ENCODE data around the gene SCOC. TPM values are rescaled to one million over a fixed set of nuclear protein-coding genes. Genes with fewer than 3 reads are reported as not detected.

SCOC gene
- total and polyA plus RNA-seq, 10 of the 15 experiments (the other 5 are each of a cell fraction or from before 2014, with no cell fraction given): 28.2 to 154 (median 54.0) TPM

DNA sequence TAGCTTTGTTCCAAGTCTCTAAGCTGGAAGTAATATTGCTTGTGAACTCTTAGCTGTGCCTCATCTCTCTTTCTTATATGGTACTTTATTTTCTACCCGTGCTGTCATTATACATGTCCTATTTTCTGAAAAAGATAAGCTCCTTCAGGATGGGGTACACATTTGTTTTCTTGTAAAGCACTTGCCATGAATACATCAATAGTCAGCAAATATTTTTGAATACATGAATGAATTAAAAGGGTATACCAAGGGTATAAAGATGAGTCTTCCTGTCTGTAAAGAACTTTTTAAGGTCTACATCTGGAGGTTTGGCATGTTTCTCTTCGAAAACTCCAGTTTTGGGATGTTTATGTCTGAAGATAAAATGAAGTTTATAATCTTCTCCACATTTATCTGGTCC, 26.7 kb downstream of the SCOC start:
- TF ChIP-seq HDAC2 (IDR thresholded peaks at IDR 0.05): no peak
- TF ChIP-seq, protein P1, sequence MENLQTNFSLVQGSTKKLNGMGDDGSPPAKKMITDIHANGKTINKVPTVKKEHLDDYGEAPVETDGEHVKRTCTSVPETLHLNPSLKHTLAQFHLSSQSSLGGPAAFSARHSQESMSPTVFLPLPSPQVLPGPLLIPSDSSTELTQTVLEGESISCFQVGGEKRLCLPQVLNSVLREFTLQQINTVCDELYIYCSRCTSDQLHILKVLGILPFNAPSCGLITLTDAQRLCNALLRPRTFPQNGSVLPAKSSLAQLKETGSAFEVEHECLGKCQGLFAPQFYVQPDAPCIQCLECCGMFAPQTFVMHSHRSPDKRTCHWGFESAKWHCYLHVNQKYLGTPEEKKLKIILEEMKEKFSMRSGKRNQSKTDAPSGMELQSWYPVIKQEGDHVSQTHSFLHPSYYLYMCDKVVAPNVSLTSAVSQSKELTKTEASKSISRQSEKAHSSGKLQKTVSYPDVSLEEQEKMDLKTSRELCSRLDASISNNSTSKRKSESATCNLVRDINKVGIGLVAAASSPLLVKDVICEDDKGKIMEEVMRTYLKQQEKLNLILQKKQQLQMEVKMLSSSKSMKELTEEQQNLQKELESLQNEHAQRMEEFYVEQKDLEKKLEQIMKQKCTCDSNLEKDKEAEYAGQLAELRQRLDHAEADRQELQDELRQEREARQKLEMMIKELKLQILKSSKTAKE (IDR thresholded peaks at IDR 0.05; ENCODE audit: low read depth, poor library complexity, severe bottlenecking): no peak
- TF ChIP-seq MTA2 (IDR thresholded peaks at IDR 0.05; ENCODE audit: low read depth): no peak
- no peak for TF ChIP-seq YY1 (IDR thresholded peaks at IDR 0.05; ENCODE audit: low read depth, low read length)
- no peak for TF ChIP-seq CBX5 (IDR thresholded peaks at IDR 0.05; ENCODE audit: low read depth)
- no peak for TF ChIP-seq DPF2 (IDR thresholded peaks at IDR 0.05)
- no peak for TF ChIP-seq EZH2 (IDR thresholded peaks at IDR 0.05; ENCODE audit: borderline replicate concordance, control insufficient read depth, low read depth, low read length)
- TF ChIP-seq TCF12 (IDR thresholded peaks at IDR 0.05; ENCODE audit: low read depth, low read length): no peak
- TF ChIP-seq KLF5 (IDR thresholded peaks at IDR 0.05; ENCODE audit: partially characterized antibody): no peak
- TF ChIP-seq, protein P2, sequence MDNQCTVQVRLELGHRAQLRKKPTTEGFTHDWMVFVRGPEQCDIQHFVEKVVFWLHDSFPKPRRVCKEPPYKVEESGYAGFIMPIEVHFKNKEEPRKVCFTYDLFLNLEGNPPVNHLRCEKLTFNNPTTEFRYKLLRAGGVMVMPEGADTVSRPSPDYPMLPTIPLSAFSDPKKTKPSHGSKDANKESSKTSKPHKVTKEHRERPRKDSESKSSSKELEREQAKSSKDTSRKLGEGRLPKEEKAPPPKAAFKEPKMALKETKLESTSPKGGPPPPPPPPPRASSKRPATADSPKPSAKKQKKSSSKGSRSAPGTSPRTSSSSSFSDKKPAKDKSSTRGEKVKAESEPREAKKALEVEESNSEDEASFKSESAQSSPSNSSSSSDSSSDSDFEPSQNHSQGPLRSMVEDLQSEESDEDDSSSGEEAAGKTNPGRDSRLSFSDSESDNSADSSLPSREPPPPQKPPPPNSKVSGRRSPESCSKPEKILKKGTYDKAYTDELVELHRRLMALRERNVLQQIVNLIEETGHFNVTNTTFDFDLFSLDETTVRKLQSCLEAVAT (IDR thresholded peaks at IDR 0.05): no peak
- no peak for TF ChIP-seq POLR2A (IDR thresholded peaks at IDR 0.05; ENCODE audit: low read depth, low read length)
- no peak for TF ChIP-seq SMARCA5 (IDR thresholded peaks at IDR 0.05)
- TF ChIP-seq HDGF (IDR thresholded peaks at IDR 0.05): no peak
- no peak for TF ChIP-seq BMI1 (IDR thresholded peaks at IDR 0.05; ENCODE audit: borderline replicate concordance)
- no peak for TF ChIP-seq CBFB (IDR thresholded peaks at IDR 0.05; ENCODE audit: low read depth)
- TF ChIP-seq, protein P3, sequence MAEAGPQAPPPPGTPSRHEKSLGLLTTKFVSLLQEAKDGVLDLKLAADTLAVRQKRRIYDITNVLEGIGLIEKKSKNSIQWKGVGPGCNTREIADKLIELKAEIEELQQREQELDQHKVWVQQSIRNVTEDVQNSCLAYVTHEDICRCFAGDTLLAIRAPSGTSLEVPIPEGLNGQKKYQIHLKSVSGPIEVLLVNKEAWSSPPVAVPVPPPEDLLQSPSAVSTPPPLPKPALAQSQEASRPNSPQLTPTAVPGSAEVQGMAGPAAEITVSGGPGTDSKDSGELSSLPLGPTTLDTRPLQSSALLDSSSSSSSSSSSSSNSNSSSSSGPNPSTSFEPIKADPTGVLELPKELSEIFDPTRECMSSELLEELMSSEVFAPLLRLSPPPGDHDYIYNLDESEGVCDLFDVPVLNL (IDR thresholded peaks at IDR 0.05; ENCODE audit: low read depth, low read length): no peak
- CTCF ChIA-PET: interaction anchor here (1.2 kb wide), 1 partner anchor 40 kb away, joined by 4 read pairs; no protein-coding TSS in a partner anchor
- no peaks in the 10 kb centered on the region for H3K27me3 ChIP-seq (replicated peaks in 1 of 2; ENCODE audit: control insufficient read depth in 2 of 2, insufficient read depth in 2 of 2, low read length in 1 of 2)
- DNase-seq (ENCODE audit: low read depth, low spot score) (no peak), FAIRE-seq (no peak), ATAC-seq (no peak)
- H3K9ac ChIP-seq (ENCODE audit: control insufficient read depth, insufficient read depth, low read length): no peak overlapping the region
- H3K9me3 ChIP-seq (replicated peaks; ENCODE audit: control insufficient read depth, insufficient read depth, low read length): no peaks in the 10 kb centered on the region
- no TSS peak for BruUV-seq (replicated peaks)
- POLR2A ChIA-PET: no interaction called here
- 30% methylated on average over 2 of the region's 2 CpGs for WGBS (ENCODE audit: insufficient coverage, insufficient replicate concordance, low lambda C conversion rate, missing lambda C conversion rate)
- no peaks in the 10 kb centered on the region for H3K4me1 ChIP-seq (ENCODE audit: control insufficient read depth, insufficient read depth, low read length)
- no peaks in the 10 kb centered on the region for H3K79me2 ChIP-seq (ENCODE audit: control insufficient read depth, insufficient read depth, low read length)
- in situ Hi-C loops (cut with MboI): no loop called here
- no peaks in the 10 kb centered on the region for H3K36me3 ChIP-seq (ENCODE audit: control insufficient read depth in 2 of 2, insufficient read depth in 2 of 2, low read length in 1 of 2)
- H3K4me3 ChIP-seq: no peak overlapping the region
- H2AFZ ChIP-seq (ENCODE audit: control insufficient read depth, low read depth, low read length): no peak overlapping the region
- RAD21 ChIA-PET (ENCODE audit: unreplicated experiment): interaction anchor here (1.8 kb wide), 1 partner anchor 221 kb away, joined by 3 read pairs; no protein-coding TSS in a partner anchor
- no peaks in the 10 kb centered on the region for H4K20me1 ChIP-seq (ENCODE audit: control insufficient read depth, insufficient read depth)
- SMC1A ChIA-PET (ENCODE audit: uncharacterized antibody, unreplicated experiment): interaction anchor here (1.4 to 1.7 kb wide), 2 partner anchors 12 to 451 kb away, joined by 3 to 4 read pairs; no protein-coding TSS in a partner anchor
- intact Hi-C loops (cut with micrococcal nuclease; ENCODE audit: unreplicated experiment): no loop called here
- H3K27ac ChIP-seq (ENCODE audit: control insufficient read depth, insufficient read depth): no peak overlapping the region
- H3K4me2 ChIP-seq (ENCODE audit: control insufficient read depth, insufficient read depth): no peak overlapping the region

All from GM12878 (cell line).